ENCODE data around the gene STAT2.

DNA sequence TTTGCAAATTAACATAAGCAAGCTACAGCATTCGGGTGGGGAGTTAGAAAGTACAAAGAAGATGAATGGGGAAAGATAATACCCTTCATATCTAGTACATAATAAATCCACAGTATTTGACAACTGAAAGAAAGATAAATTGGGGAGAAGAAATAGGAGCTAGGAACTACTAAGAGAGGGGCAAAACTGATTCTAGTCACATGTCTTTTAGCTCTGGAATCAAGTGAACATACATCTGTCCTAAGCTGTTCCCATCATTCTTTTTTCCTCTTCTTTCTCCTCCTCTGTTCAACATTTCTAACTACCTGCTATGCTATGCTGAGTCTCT is 18.0 kb upstream of the STAT2 start:
- TF ChIP-seq POLR2A (IDR thresholded peaks at IDR 0.05; ENCODE audit: low read depth, low read length) (no peak), POLR2AphosphoS5 (IDR thresholded peaks at IDR 0.05; ENCODE audit: low read depth, low read length) (no peak)

All from GM12892 (cell line).